ENCODE data around the gene RPRD1A. TPM values are rescaled to one million over a fixed set of nuclear protein-coding genes. Genes with fewer than 3 reads are reported as not detected.

The RPRD1A gene
- polyA plus RNA-seq, 1 donor (not counting 4 experiments of a cell fraction or from before 2014, with no cell fraction given) = 55.5 TPM

DNA sequence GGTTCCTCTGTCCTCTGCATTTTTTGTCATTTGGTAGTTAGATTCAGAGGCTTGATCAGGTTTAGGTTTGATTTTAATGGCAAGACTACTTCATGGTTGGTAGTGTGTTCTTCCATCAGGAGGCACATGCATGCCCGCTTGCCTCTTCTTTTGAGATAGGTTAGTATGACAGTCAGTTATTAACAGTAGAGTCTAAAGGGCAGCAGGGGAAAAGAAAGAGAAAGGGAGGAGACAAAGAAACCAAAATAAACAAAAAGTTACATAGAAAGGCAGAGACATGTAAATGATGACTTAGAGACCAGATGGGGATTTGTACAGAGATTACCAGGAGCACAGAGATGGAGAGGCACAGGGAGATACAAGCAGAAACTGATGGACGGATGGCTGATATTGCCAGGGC is 105.0 kb downstream of the RPRD1A start:
- TF ChIP-seq EZH2 (IDR thresholded peaks at IDR 0.05; ENCODE audit: low read length) (no peak), CTCF (optimal IDR thresholded peaks at IDR 0.05 in 1 of 3, IDR thresholded peaks at IDR 0.05 in 1 of 3, conservative IDR thresholded peaks at IDR 0.05 in 1 of 3; ENCODE audit: extremely low read depth in 1 of 3, insufficient read depth in 2 of 3, low read length in 3 of 3) (no peak)
- Histone ChIP-seq H3K27ac (ENCODE audit: control insufficient read depth, insufficient read depth, low read length) (no peak overlapping the region), H4K20me1 (ENCODE audit: control insufficient read depth, extremely low read depth, insufficient read depth, low read length) (no peaks in the 10 kb centered on the region), H3K9me1 (ENCODE audit: control insufficient read depth, extremely low read depth, insufficient read depth, low read length) (no peaks in the 10 kb centered on the region), H3K9ac (ENCODE audit: control insufficient read depth, extremely low read depth, insufficient read depth, low read length) (no peak overlapping the region), H3K9me3 (ENCODE audit: control insufficient read depth, low read depth, low read length) (no peaks in the 10 kb centered on the region), H3K4me2 (ENCODE audit: control insufficient read depth, extremely low read depth, insufficient read depth, low read depth, low read length) (no peak overlapping the region), H2AFZ (ENCODE audit: control insufficient read depth, low read length) (no peak overlapping the region), H3K27me3 (ENCODE audit: control insufficient read depth, extremely low read depth, insufficient read depth, low read length) (no peaks in the 10 kb centered on the region), H3K4me1 (ENCODE audit: control insufficient read depth, extremely low read depth, insufficient read depth, low read length) (no peaks in the 10 kb centered on the region), H3K4me3 (ENCODE audit: control insufficient read depth in 2 of 3, extremely low read depth in 1 of 3, insufficient read depth in 2 of 3, low read depth in 1 of 3, low read length in 3 of 3) (no peak overlapping the region), H3K36me3 (ENCODE audit: control insufficient read depth in 2 of 2, extremely low read depth in 1 of 2, insufficient read depth in 2 of 2, low read length in 2 of 2) (no peaks in the 10 kb centered on the region), H3K79me2 (ENCODE audit: control insufficient read depth, insufficient read depth, low read length) (no peaks in the 10 kb centered on the region)
- FAIRE-seq (no peak), DNase-seq (ENCODE audit: low read depth, low spot score) (no peak)
- dilution Hi-C loops (cut with MboI; ENCODE audit: extremely low pct_ligation_motif_present, low sequenced_read_pairs) = no loop called here

DNA sequence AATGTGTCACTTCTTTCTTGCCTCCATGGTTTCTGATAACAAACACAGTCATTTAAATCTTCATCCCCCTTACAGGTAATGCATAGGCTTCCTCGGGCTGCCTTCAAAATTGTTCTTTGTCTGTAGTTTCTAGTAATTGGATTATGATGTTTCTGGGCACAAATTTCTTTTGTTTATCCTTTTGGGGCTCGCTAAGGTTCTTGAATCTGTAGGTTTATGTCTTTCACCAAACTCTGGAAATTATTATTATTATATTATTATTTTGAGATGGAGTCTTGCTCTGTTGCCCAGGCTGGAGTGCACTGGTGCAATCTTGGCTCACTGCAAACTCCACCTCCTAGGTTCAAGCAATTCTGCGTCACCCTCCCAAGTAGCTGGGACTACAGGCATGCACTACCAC is 111.1 kb downstream of the RPRD1A start:
- H3K27ac ChIP-seq (ENCODE audit: control insufficient read depth, insufficient read depth, low read length) = no peak overlapping the region
- FAIRE-seq = no peak
- H3K27me3 ChIP-seq (ENCODE audit: control insufficient read depth, extremely low read depth, insufficient read depth, low read length) = no peaks in the 10 kb centered on the region
- H3K4me2 ChIP-seq (ENCODE audit: control insufficient read depth, extremely low read depth, insufficient read depth, low read depth, low read length) = no peak overlapping the region
- no peaks in the 10 kb centered on the region for H3K36me3 ChIP-seq (ENCODE audit: control insufficient read depth in 2 of 2, extremely low read depth in 1 of 2, insufficient read depth in 2 of 2, low read length in 2 of 2)
- no peaks in the 10 kb centered on the region for H3K4me1 ChIP-seq (ENCODE audit: control insufficient read depth, extremely low read depth, insufficient read depth, low read length)
- no peak overlapping the region for H2AFZ ChIP-seq (ENCODE audit: control insufficient read depth, low read length)
- no peak overlapping the region for H3K4me3 ChIP-seq (ENCODE audit: control insufficient read depth in 2 of 3, extremely low read depth in 1 of 3, insufficient read depth in 2 of 3, low read depth in 1 of 3, low read length in 3 of 3)
- no peak overlapping the region for H3K9ac ChIP-seq (ENCODE audit: control insufficient read depth, extremely low read depth, insufficient read depth, low read length)
- H4K20me1 ChIP-seq (ENCODE audit: control insufficient read depth, extremely low read depth, insufficient read depth, low read length) = no peaks in the 10 kb centered on the region
- dilution Hi-C loops (cut with MboI; ENCODE audit: extremely low pct_ligation_motif_present, low sequenced_read_pairs) = no loop called here
- no peaks in the 10 kb centered on the region for H3K9me3 ChIP-seq (ENCODE audit: control insufficient read depth, low read depth, low read length)
- DNase-seq (ENCODE audit: low read depth, low spot score) = no peak
- H3K79me2 ChIP-seq (ENCODE audit: control insufficient read depth, insufficient read depth, low read length) = no peaks in the 10 kb centered on the region
- no peaks in the 10 kb centered on the region for H3K9me1 ChIP-seq (ENCODE audit: control insufficient read depth, extremely low read depth, insufficient read depth, low read length)
- no peak for TF ChIP-seq CTCF (optimal IDR thresholded peaks at IDR 0.05 in 1 of 3, IDR thresholded peaks at IDR 0.05 in 1 of 3, conservative IDR thresholded peaks at IDR 0.05 in 1 of 3; ENCODE audit: extremely low read depth in 1 of 3, insufficient read depth in 2 of 3, low read length in 3 of 3)
- TF ChIP-seq EZH2 (IDR thresholded peaks at IDR 0.05; ENCODE audit: low read length) = no peak

Data from keratinocyte (primary cell).